Loucy (cell line): ENCODE measurements around the gene PAX5.

Experiments used
- CTCF ChIP-seq: fragments of 200-600 bp; sonication (generic); conservative IDR thresholded peaks from 2 replicates; pipeline ENCODE4 v1.5.1; 2014; ENCODE audit warnings: mild to moderate bottlenecking, antibody characterized with exemption, low read length
- EZH2phosphoT487 ChIP-seq: fragments of 200-600 bp; IDR thresholded peaks from 2 replicates; pipeline ENCODE4 v1.6.1; 2018; ENCODE audit warnings: antibody characterized with exemption, mild to moderate bottlenecking, moderate library complexity, borderline replicate concordance

DNA sequence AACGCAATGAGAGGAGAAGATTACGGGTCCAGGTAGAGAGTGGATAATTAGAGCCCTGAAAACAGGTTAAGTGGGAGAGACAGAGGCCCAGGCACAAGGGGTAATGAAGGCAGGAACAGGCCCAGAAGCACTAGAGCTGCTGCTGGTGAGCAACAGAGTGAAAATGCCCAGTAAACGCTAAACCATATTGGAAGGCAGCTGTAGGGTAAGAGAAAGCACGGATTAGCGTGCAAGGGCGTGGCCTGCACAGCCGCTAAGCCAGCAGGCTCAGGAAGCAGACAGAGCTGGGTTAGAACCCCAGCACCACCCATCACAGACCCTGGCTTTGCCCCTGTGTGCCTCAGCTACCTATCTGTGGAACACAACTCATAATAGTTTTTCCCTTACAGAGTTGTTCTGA is 93.2 kb downstream of the PAX5 start:
- no peak for TF ChIP-seq CTCF
- no peak for TF ChIP-seq EZH2phosphoT487
